Gastrocnemius medialis (tissue), 4 donors: ENCODE data around the gene SHROOM3.

Experiments used
- POLR2A ChIP-seq, 2 donors: fragments of 450-650 bp; IDR thresholded peaks; one replicate each; pipeline ENCODE4 v1.6.1; 2017; ENCODE audit warnings: antibody characterized with exemption in 2 of 2, mild to moderate bottlenecking in 2 of 2, moderate library complexity in 2 of 2
- TF ChIP-seq, protein P1 (sequence below), 5 experiments: fragments of 450-650 bp in 3 of 5; fragments of 200-600 bp in 2 of 5; sonication (generic) in 2 of 5; IDR thresholded peaks in 4 of 5; conservative IDR thresholded peaks in 1 of 5; 1 replicate in 4 of 5; 2 replicates in 1 of 5; pipeline ENCODE4 v1.5.1; 2016 to 2019; ENCODE audit warnings: antibody characterized with exemption in 5 of 5, mild to moderate bottlenecking in 3 of 5, moderate library complexity in 3 of 5

- TF ChIP-seq, protein P1, sequence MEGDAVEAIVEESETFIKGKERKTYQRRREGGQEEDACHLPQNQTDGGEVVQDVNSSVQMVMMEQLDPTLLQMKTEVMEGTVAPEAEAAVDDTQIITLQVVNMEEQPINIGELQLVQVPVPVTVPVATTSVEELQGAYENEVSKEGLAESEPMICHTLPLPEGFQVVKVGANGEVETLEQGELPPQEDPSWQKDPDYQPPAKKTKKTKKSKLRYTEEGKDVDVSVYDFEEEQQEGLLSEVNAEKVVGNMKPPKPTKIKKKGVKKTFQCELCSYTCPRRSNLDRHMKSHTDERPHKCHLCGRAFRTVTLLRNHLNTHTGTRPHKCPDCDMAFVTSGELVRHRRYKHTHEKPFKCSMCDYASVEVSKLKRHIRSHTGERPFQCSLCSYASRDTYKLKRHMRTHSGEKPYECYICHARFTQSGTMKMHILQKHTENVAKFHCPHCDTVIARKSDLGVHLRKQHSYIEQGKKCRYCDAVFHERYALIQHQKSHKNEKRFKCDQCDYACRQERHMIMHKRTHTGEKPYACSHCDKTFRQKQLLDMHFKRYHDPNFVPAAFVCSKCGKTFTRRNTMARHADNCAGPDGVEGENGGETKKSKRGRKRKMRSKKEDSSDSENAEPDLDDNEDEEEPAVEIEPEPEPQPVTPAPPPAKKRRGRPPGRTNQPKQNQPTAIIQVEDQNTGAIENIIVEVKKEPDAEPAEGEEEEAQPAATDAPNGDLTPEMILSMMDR (IDR thresholded peaks at IDR 0.05 in 4 of 5, conservative IDR thresholded peaks at IDR 0.05 in 1 of 5): no peak
- no peak for TF ChIP-seq POLR2A (IDR thresholded peaks at IDR 0.05)
Measured at GRCh38 chr4:76585897-76586360, 150.9 kb downstream of the SHROOM3 start.
